ENCODE measurements around the gene UBXN7. TPM values are rescaled to one million over a fixed set of nuclear protein-coding genes. Genes with fewer than 3 reads are reported as not detected.

UBXN7 gene
- total and polyA plus RNA-seq, 2 of the 13 experiments (the other 11 are each of a cell fraction or from before 2014, with no cell fraction given) = 12.5 to 15.9 TPM

DNA sequence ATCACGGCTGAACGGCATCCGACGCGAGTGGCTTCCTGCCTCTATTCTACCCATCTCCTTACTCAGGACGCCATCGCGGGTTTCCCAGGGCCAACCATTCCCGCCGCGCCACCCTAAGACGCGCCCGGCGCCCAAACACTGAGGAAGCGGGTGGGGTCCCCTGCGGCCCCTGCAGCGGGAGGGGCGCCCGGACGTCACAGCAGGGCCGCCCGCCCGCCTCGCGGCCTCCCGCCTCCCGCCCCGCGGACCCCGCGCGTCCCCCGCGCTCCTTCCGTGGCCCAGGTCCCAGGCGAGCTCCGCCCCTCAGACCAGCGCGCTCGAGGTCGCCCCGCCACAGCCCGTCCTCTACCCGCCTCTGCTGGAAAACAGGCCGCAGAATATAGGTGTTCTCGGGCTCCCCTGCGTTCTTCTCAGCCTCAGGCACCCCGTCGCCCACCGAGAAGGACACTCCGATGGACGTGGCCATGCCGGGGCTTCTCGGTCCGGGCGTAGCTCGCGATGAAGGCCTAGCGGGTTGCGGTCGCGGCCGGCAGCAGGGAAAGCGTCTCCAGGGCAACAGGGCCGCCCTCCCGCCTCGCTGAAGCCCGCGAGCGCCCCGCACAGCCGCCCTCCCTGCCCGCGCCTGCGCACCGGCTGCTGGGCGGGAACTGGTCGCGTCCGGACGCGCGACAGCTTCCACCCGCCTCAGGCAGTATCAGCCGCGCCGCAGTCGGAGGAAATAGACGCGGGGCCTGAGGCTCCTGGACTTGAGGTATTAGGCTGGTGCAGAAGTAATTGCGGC lies 114.3 kb downstream of the UBXN7 start, which contains the start of gene DYNLT2B (continued):
- TF ChIP-seq, protein P1, sequence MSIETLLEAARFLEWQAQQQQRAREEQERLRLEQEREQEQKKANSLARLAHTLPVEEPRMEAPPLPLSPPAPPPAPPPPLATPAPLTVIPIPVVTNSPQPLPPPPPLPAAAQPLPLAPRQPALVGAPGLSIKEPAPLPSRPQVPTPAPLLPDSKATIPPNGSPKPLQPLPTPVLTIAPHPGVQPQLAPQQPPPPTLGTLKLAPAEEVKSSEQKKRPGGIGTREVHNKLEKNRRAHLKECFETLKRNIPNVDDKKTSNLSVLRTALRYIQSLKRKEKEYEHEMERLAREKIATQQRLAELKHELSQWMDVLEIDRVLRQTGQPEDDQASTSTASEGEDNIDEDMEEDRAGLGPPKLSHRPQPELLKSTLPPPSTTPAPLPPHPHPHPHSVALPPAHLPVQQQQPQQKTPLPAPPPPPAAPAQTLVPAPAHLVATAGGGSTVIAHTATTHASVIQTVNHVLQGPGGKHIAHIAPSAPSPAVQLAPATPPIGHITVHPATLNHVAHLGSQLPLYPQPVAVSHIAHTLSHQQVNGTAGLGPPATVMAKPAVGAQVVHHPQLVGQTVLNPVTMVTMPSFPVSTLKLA (IDR thresholded peaks at IDR 0.05) = no peak
- 0 out of 2 replicates have a peak, but pooled peaks have one; percentile 16 for TF ChIP-seq KMT2A (CRISPR knock-in tag; IDR thresholded peaks at IDR 0.05)
- no peak for TF ChIP-seq ZNF816 (CRISPR knock-in tag; IDR thresholded peaks at IDR 0.05; ENCODE audit: borderline replicate concordance)
- TF ChIP-seq RFXANK (CRISPR knock-in tag; IDR thresholded peaks at IDR 0.05) = 0 out of 2 replicates have a peak, but pooled peaks have one; percentile 66
- TF ChIP-seq SIX1 (CRISPR knock-in tag; IDR thresholded peaks at IDR 0.05; ENCODE audit: borderline replicate concordance) = no peak
- TF ChIP-seq, protein P2, sequence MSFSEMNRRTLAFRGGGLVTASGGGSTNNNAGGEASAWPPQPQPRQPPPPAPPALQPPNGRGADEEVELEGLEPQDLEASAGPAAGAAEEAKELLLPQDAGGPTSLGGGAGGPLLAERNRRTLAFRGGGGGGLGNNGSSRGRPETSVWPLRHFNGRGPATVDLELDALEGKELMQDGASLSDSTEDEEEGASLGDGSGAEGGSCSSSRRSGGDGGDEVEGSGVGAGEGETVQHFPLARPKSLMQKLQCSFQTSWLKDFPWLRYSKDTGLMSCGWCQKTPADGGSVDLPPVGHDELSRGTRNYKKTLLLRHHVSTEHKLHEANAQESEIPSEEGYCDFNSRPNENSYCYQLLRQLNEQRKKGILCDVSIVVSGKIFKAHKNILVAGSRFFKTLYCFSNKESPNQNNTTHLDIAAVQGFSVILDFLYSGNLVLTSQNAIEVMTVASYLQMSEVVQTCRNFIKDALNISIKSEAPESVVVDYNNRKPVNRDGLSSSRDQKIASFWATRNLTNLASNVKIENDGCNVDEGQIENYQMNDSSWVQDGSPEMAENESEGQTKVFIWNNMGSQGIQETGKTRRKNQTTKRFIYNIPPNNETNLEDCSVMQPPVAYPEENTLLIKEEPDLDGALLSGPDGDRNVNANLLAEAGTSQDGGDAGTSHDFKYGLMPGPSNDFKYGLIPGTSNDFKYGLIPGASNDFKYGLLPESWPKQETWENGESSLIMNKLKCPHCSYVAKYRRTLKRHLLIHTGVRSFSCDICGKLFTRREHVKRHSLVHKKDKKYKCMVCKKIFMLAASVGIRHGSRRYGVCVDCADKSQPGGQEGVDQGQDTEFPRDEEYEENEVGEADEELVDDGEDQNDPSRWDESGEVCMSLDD (CRISPR knock-in tag; IDR thresholded peaks at IDR 0.05; ENCODE audit: borderline replicate concordance) = no peak
- no peak for TF ChIP-seq SMC3 (IDR thresholded peaks at IDR 0.05; ENCODE audit: low read length)
- no peak for TF ChIP-seq ADNP (CRISPR knock-in tag; IDR thresholded peaks at IDR 0.05)
- no peak for TF ChIP-seq FOSL1 (CRISPR knock-in tag; IDR thresholded peaks at IDR 0.05; ENCODE audit: borderline replicate concordance)
- TF ChIP-seq, protein P3, sequence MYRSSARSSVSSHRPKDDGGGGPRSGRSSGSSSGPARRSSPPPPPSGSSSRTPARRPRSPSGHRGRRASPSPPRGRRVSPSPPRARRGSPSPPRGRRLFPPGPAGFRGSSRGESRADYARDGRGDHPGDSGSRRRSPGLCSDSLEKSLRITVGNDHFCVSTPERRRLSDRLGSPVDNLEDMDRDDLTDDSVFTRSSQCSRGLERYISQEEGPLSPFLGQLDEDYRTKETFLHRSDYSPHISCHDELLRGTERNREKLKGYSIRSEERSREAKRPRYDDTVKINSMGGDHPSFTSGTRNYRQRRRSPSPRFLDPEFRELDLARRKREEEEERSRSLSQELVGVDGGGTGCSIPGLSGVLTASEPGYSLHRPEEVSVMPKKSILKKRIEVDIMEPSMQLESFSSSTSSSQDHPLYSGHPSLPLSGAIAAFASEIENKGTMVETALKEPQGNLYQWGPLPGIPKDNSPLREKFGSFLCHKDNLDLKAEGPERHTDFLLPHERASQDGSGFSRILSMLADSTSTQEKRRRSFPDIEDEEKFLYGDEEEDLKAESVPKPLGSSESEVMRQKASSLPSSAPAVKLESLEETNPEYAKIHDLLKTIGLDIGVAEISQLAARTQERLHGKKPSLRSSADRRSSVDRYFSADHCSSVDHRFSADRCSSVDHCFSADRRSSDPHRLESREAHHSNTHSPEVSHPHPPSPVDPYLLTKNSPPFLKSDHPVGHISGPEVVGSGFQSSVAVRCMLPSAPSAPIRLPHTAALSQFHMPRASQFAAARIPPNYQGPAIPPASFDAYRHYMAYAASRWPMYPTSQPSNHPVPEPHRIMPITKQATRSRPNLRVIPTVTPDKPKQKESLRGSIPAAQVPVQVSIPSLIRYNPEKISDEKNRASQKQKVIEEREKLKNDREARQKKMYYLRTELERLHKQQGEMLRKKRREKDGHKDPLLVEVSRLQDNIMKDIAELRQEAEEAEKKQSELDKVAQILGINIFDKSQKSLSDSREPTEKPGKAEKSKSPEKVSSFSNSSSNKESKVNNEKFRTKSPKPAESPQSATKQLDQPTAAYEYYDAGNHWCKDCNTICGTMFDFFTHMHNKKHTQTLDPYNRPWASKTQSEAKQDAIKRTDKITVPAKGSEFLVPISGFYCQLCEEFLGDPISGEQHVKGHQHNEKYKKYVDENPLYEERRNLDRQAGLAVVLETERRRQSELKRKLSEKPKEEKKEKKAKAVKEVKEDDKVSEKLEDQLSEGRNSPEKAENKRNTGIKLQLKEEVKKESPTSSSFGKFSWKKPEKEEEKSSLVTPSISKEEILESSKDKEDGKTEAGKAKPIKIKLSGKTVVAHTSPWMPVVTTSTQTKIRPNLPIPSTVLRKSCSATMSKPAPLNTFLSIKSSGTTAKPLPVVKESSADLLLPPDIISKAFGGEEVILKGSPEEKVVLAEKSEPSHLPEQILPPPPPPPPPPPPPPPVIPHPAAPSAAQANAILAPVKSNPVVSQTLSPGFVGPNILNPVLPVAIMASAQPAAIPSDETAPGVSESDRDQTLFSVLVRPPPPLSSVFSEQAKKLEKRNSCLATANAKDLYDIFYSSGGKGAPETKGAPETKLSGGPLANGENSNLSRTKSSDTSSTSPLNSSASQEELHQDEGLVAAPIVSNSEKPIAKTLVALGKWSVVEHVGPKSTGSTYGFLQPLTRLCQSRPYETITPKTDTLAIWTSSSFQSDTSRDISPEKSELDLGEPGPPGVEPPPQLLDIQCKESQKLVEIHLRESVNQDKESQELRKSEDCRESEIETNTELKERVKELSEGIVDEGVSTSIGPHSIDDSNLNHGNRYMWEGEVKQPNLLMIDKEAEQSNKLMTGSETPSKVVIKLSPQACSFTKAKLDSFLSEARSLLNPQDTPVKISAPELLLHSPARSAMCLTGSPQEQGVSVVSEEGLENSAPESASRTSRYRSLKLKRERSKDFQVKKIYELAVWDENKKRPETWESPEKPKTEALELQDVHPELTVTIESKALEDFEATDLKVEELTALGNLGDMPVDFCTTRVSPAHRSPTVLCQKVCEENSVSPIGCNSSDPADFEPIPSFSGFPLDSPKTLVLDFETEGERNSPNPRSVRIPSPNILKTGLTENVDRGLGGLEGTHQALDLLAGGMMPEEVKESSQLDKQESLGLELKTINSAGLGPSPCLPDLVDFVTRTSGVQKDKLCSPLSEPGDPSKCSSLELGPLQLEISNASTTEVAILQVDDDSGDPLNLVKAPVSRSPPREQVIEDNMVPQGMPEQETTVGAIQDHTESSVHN (CRISPR knock-in tag; IDR thresholded peaks at IDR 0.05) = no peak
- no peak for TF ChIP-seq TCF7L2 (IDR thresholded peaks at IDR 0.05; ENCODE audit: low read depth, low read length)
- peak; percentile 11; the same call in 1 of the 2 replicates for TF ChIP-seq ETV5 (CRISPR knock-in tag; IDR thresholded peaks at IDR 0.05; ENCODE audit: borderline replicate concordance)
- no peak; the same call in 1 of the 2 replicates for TF ChIP-seq SMAD3 (CRISPR knock-in tag; IDR thresholded peaks at IDR 0.05)
- TF ChIP-seq ZNF562 (CRISPR knock-in tag; IDR thresholded peaks at IDR 0.05; ENCODE audit: borderline replicate concordance) = no peak
- no peak for TF ChIP-seq TBX3 (IDR thresholded peaks at IDR 0.05; ENCODE audit: borderline replicate concordance)
- no peak for TF ChIP-seq ZNF354B (CRISPR knock-in tag; IDR thresholded peaks at IDR 0.05)
- TF ChIP-seq NRL (CRISPR knock-in tag; IDR thresholded peaks at IDR 0.05; ENCODE audit: borderline replicate concordance) = no peak
